GM18520 (cell line): ENCODE data around the gene SLC19A3.

Experiments
- ATAC-seq: cut with Tn5 transposase; IDR thresholded peaks from one replicate; pipeline ENCODE4 v1.9.1; 2021; ENCODE audit not compliant: unreplicated experiment

The SLC19A3 gene

GRCh38 chr2:227634201-227634600 lies 83.6 kb downstream of the SLC19A3 start:
- ATAC-seq = no peak
